ENCODE measurements around the gene CELF2. TPM values are rescaled to one million over a fixed set of nuclear protein-coding genes. Genes with fewer than 3 reads are reported as not detected.

Gene CELF2
- total RNA-seq, 1 donor from 2014 or later: 31.6 TPM

DNA sequence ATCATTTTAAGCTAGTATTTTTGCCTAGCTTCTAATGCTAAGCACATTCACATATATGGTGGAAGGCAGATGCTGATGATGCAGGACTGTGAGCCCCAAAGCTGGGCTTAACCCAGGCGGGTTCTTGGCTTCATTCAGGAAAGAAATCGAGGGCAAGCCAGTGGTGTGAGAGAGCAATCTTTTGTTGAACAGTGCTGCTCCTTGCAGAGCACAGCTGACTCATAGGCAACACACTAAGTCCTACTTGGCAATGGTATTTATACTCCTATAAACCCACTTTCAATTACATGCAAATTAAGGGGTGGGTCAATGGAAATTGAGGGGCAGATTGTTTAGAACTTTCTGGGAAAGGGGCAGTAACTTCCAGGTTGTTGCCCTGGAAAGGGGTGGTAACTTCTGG lies 42.0 kb upstream of the CELF2 start:
- no peak overlapping the region for H3K27ac Mint-ChIP-seq

DNA sequence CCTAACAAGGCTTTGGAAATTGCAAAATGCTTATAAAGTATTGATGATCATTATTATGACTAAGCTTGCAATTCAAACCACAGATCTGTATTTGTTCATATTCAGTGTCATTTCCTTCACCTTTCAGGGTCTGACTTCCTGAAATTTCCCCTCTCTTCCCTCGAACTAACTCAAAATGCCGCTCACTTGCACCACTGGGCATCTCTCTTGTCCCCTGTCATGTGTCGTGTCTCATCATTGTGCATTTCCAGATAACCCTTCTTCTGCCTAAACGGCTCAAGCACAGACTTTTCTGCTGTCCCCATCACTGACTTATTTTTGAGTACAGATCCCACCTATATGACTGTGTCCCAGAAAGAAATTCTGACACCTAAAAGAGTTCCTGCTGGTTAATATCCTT lies 41.0 kb upstream of the CELF2 start:
- no peaks in the 10 kb centered on the region for H3K27me3 Mint-ChIP-seq (ENCODE audit: insufficient read depth, low read depth)
- Histone ChIP-seq H3K79me2 (ENCODE audit: low read depth) (no peaks in the 10 kb centered on the region), H3K4me2 (no peak overlapping the region), H3K4me1 (no peaks in the 10 kb centered on the region), H3K4me3 (no peak overlapping the region), H2AFZ (replicated peaks) (no peak overlapping the region), H3K9me3 (ENCODE audit: low read depth) (no peaks in the 10 kb centered on the region), H4K20me1 (ENCODE audit: low read depth) (no peaks in the 10 kb centered on the region), H3K9ac (no peak overlapping the region), H3K27me3 (no peaks in the 10 kb centered on the region), H3K27ac (no peak overlapping the region), H3K36me3 (no peaks in the 10 kb centered on the region), H3F3A (ENCODE audit: low read depth) (no peaks in the 10 kb centered on the region)
- no peaks in the 10 kb centered on the region for H3K4me1 Mint-ChIP-seq
- no peak overlapping the region for H3K27ac Mint-ChIP-seq
- H3K9me3 Mint-ChIP-seq: peaks cover 3% of the 10 kb centered on the region
- no peak overlapping the region for H3K4me3 Mint-ChIP-seq
- no peaks in the 10 kb centered on the region for H3K36me3 Mint-ChIP-seq
- DNase-seq (ENCODE audit: low spot score): no peak
- TF ChIP-seq, protein P1, sequence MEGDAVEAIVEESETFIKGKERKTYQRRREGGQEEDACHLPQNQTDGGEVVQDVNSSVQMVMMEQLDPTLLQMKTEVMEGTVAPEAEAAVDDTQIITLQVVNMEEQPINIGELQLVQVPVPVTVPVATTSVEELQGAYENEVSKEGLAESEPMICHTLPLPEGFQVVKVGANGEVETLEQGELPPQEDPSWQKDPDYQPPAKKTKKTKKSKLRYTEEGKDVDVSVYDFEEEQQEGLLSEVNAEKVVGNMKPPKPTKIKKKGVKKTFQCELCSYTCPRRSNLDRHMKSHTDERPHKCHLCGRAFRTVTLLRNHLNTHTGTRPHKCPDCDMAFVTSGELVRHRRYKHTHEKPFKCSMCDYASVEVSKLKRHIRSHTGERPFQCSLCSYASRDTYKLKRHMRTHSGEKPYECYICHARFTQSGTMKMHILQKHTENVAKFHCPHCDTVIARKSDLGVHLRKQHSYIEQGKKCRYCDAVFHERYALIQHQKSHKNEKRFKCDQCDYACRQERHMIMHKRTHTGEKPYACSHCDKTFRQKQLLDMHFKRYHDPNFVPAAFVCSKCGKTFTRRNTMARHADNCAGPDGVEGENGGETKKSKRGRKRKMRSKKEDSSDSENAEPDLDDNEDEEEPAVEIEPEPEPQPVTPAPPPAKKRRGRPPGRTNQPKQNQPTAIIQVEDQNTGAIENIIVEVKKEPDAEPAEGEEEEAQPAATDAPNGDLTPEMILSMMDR (IDR thresholded peaks at IDR 0.05): no peak
- no peak for TF ChIP-seq EZH2phosphoT487 (IDR thresholded peaks at IDR 0.05)
- TF ChIP-seq EZH2 (IDR thresholded peaks at IDR 0.05): no peak

More for the DNA sequence above, 42.0 kb upstream of the CELF2 start:
- H3K27me3 ChIP-seq: no peaks in the 10 kb centered on the region
- H3K27ac ChIP-seq: no peak overlapping the region
- H3K4me3 Mint-ChIP-seq: no peak overlapping the region
- H3K4me1 Mint-ChIP-seq: no peaks in the 10 kb centered on the region
- TF ChIP-seq EZH2phosphoT487 (IDR thresholded peaks at IDR 0.05) (no peak), EZH2 (IDR thresholded peaks at IDR 0.05) (no peak)
- TF ChIP-seq, protein P1 (IDR thresholded peaks at IDR 0.05): no peak
- no peaks in the 10 kb centered on the region for H3F3A ChIP-seq (ENCODE audit: low read depth)
- H3K79me2 ChIP-seq (ENCODE audit: low read depth): no peaks in the 10 kb centered on the region
- H3K4me3 ChIP-seq: no peak overlapping the region
- H4K20me1 ChIP-seq (ENCODE audit: low read depth): no peaks in the 10 kb centered on the region
- no peak for DNase-seq (ENCODE audit: low spot score)
- H3K27me3 Mint-ChIP-seq (ENCODE audit: insufficient read depth, low read depth): no peaks in the 10 kb centered on the region
- H3K9ac ChIP-seq: no peak overlapping the region
- no peaks in the 10 kb centered on the region for H3K9me3 ChIP-seq (ENCODE audit: low read depth)
- no peaks in the 10 kb centered on the region for H3K4me1 ChIP-seq
- no peak overlapping the region for H2AFZ ChIP-seq (replicated peaks)
- H3K4me2 ChIP-seq: no peak overlapping the region
- no peaks in the 10 kb centered on the region for H3K36me3 ChIP-seq
- no peaks in the 10 kb centered on the region for H3K36me3 Mint-ChIP-seq
- H3K9me3 Mint-ChIP-seq: peaks cover 3% of the 10 kb centered on the region

DNA sequence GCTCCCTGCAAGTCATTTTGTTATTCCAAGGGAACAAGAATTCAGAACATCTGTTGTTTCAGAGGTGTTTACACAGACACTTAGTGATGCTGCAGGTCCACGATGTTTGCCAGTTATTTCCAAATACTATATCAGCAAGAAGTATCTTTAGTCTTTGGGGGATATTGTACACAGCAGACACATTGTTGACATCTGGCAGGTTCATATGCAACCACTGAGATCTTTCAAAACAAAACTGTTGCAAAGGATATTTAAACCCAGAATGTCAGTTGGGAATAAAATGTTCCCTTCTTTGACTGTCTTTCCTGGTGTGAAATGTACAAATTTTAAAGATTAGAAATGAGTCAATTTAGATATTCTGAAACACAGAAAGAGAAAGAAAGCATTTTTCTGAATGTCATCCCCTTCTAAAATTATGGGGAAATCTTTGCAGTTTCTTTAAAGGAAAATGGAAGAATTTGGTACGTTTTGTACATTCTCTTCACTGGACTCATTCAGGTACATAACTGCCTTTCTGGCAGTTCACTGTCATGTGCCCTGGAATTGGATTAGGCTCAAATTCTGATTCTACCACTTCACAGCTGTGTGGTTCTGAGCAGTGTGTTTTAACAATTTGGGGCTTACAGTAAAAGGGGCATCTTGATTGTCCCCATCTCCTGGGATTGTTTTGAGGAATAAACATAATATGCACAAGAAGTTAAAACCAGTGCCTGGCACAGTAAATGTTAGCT lies 40.3 kb upstream of the CELF2 start:
- H3K4me1 Mint-ChIP-seq: no peaks in the 10 kb centered on the region
- no peak overlapping the region for H3K4me3 Mint-ChIP-seq
- Histone ChIP-seq H2AFZ (replicated peaks) (no peak overlapping the region), H3K79me2 (ENCODE audit: low read depth) (no peaks in the 10 kb centered on the region), H3K27me3 (no peaks in the 10 kb centered on the region), H3K4me1 (no peaks in the 10 kb centered on the region), H4K20me1 (ENCODE audit: low read depth) (no peaks in the 10 kb centered on the region), H3K4me3 (no peak overlapping the region), H3K9me3 (ENCODE audit: low read depth) (no peaks in the 10 kb centered on the region), H3K4me2 (no peak overlapping the region), H3F3A (ENCODE audit: low read depth) (no peaks in the 10 kb centered on the region), H3K9ac (no peak overlapping the region), H3K27ac (no peak overlapping the region), H3K36me3 (no peaks in the 10 kb centered on the region)
- H3K9me3 Mint-ChIP-seq: peaks cover 3% of the 10 kb centered on the region
- DNase-seq (ENCODE audit: low spot score): no peak
- no peaks in the 10 kb centered on the region for H3K27me3 Mint-ChIP-seq (ENCODE audit: insufficient read depth, low read depth)
- H3K36me3 Mint-ChIP-seq: no peaks in the 10 kb centered on the region
- TF ChIP-seq EZH2phosphoT487 (IDR thresholded peaks at IDR 0.05): no peak
- TF ChIP-seq EZH2 (IDR thresholded peaks at IDR 0.05): no peak
- TF ChIP-seq, protein P1 (IDR thresholded peaks at IDR 0.05): no peak
- H3K27ac Mint-ChIP-seq: no peak overlapping the region
